A549 (cell line): ENCODE data around the gene FARP2.

Source experiments
- EHMT2 ChIP-seq: fragments of 200-600 bp; sonication (generic); IDR thresholded peaks from 2 replicates; pipeline ENCODE4 v1.6.1; 2016; ENCODE audit warnings: antibody characterized with exemption, low read depth, mild to moderate bottlenecking, moderate library complexity
- JUN ChIP-seq, 2 experiments: fragments of >200 bp; sonication (Bioruptor Twin); formaldehyde crosslinking; IDR thresholded peaks; 2 replicates in 1 of 2; 3 replicates in 1 of 2; pipeline ENCODE4 v1.6.1; 2016 to 2017
- POLR2A ChIP-seq: IDR thresholded peaks from 2 replicates; pipeline ENCODE4 v1.6.1; 2012; ENCODE audit warnings: mild to moderate bottlenecking, low read length
- TF ChIP-seq, protein P1 (sequence below): fragments of 250-450 bp; sonication (Bioruptor Pico); IDR thresholded peaks from 2 replicates; pipeline ENCODE4 v1.5.0; 2021; ENCODE audit warnings: mild to moderate bottlenecking, moderate library complexity, borderline replicate concordance
- TF ChIP-seq, protein P2 (sequence below): fragments of >200 bp; sonication (Bioruptor Twin); formaldehyde crosslinking; IDR thresholded peaks from 3 replicates; pipeline ENCODE4 v1.5.1; 2016
- TF ChIP-seq, protein P3 (sequence below): fragments of 450-650 bp; IDR thresholded peaks from 2 replicates; pipeline ENCODE4 v1.6.1; 2014; ENCODE audit warnings: antibody characterized with exemption

DNA sequence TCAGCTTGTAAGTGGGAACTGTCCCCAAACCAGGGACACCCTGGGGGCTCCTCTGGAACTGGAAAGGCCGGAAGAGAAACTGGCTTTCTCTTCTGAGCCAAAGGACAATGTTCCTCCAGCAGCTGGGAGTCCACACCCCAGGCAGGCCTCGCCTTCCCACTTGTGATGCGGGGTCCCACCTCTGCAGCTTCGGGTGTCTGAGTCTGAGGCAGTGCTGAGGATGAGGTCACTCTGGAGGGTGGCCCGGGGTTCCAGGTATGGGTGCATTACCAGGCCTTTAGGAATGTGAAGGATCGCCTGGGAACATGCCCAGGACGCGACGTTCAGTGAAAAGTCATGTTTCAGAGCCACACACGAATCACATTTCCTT lies 184.3 kb downstream of the FARP2 start:
- TF ChIP-seq, protein P1, sequence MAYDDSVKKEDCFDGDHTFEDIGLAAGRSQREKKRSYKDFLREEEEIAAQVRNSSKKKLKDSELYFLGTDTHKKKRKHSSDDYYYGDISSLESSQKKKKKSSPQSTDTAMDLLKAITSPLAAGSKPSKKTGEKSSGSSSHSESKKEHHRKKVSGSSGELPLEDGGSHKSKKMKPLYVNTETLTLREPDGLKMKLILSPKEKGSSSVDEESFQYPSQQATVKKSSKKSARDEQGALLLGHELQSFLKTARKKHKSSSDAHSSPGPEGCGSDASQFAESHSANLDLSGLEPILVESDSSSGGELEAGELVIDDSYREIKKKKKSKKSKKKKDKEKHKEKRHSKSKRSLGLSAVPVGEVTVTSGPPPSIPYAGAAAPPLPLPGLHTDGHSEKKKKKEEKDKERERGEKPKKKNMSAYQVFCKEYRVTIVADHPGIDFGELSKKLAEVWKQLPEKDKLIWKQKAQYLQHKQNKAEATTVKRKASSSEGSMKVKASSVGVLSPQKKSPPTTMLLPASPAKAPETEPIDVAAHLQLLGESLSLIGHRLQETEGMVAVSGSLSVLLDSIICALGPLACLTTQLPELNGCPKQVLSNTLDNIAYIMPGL (CRISPR knock-in tag) = no peak
- TF ChIP-seq, protein P2, sequence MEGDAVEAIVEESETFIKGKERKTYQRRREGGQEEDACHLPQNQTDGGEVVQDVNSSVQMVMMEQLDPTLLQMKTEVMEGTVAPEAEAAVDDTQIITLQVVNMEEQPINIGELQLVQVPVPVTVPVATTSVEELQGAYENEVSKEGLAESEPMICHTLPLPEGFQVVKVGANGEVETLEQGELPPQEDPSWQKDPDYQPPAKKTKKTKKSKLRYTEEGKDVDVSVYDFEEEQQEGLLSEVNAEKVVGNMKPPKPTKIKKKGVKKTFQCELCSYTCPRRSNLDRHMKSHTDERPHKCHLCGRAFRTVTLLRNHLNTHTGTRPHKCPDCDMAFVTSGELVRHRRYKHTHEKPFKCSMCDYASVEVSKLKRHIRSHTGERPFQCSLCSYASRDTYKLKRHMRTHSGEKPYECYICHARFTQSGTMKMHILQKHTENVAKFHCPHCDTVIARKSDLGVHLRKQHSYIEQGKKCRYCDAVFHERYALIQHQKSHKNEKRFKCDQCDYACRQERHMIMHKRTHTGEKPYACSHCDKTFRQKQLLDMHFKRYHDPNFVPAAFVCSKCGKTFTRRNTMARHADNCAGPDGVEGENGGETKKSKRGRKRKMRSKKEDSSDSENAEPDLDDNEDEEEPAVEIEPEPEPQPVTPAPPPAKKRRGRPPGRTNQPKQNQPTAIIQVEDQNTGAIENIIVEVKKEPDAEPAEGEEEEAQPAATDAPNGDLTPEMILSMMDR = no peak
- TF ChIP-seq EHMT2 = no peak
- no peak for TF ChIP-seq POLR2A
- TF ChIP-seq, protein P3, sequence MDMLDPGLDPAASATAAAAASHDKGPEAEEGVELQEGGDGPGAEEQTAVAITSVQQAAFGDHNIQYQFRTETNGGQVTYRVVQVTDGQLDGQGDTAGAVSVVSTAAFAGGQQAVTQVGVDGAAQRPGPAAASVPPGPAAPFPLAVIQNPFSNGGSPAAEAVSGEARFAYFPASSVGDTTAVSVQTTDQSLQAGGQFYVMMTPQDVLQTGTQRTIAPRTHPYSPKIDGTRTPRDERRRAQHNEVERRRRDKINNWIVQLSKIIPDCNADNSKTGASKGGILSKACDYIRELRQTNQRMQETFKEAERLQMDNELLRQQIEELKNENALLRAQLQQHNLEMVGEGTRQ = no peak
- no peak for TF ChIP-seq JUN (IDR thresholded peaks at IDR 0.05)
